ENCODE measurements around the gene GLG1. TPM values are rescaled to one million over a fixed set of nuclear protein-coding genes. Genes with fewer than 3 reads are reported as not detected.
A peak's percentile ranks its signal among the peaks of the same experiment; 100 is the strongest.
"Not testable (repeated sequence)": the region's sequence is repeated elsewhere in the genome, so short reads cannot be mapped to it uniquely, and the experiment has no call there.

Gene GLG1
- total RNA-seq, 1 experiment from 2014 or later, result 61.4 TPM

GRCh38 chr16:74422086-74422485 is 184.8 kb downstream of the GLG1 start:
- DNase-seq; H3K4me3 ChIP-seq (ENCODE audit: insufficient read depth, low read depth, low read length); H3K27me3 ChIP-seq (ENCODE audit: control insufficient read depth, insufficient read depth, low read length); H3K36me3 ChIP-seq (replicated peaks; ENCODE audit: control insufficient read depth, insufficient read depth, low read length): not testable (repeated sequence)

DNA sequence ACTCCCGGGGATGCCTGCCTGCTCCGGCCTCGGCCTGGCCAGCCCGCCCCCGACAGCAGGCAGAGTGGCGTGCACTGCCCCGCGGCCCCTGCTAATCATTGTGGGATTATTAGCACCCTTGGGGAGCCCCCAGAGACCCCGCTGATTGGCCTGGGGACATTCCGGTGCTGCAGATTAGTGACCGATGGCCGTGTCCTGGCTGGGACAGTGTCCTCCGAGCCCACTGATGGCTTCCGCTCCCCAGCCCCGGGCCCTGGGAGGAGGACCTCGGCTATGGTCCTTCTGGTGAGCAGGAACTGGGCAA is 185.5 kb downstream of the GLG1 start:
- not testable (repeated sequence) for H3K36me3 ChIP-seq (replicated peaks; ENCODE audit: control insufficient read depth, insufficient read depth, low read length); H3K27me3 ChIP-seq (ENCODE audit: control insufficient read depth, insufficient read depth, low read length); DNase-seq; H3K4me3 ChIP-seq (ENCODE audit: insufficient read depth, low read depth, low read length)

DNA sequence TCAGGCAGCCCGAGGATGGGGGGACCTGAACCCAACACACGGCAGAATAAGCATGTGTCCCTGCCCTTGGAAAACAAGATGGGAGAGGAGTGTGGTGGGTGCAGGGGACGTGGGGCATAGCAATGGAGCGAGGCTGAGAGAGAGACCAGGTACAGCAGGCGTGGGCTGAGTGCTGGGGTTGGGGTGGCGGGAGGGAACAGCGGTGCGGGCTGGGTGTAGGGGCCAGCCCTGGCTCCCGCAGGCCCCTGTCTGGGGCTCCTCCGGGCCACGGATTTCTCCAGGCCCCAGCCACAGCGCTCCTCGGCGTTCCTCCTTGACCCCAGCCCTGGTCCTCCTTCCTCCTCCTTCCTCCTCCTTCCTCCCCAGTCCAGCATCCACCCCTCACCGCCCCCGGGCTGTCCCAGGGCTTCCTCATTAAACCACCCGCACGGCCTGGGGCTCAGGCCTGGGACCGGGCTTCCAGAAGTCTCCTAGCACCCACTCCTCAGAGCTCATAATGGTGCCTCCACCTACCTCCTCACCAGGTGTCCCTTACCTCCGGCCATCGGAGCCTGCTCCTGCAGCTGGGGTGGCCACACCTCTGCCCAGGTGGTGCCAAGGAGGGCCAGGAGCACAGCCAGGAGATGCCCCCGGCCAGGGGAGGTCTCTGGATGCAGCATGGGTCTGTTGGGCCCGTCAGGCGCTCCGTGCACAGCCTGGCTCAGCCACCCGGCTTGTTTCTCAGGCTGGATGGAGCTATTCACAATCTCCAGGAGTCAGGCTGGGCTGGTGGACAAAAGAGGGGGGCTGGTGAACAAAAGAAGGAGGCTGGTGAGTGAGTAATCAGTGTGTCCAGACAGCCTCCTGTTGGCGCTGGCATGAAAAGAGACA is 186.1 kb downstream of the GLG1 start, which contains the start of gene CLEC18B:
CLEC18B (minus strand) TSS at position 867 of the 870 bp plus-strand sequence; CDS start at position 659, 208 bp downstream.
- H3K27me3 ChIP-seq (ENCODE audit: control insufficient read depth, insufficient read depth, low read length); H3K36me3 ChIP-seq (replicated peaks; ENCODE audit: control insufficient read depth, insufficient read depth, low read length); DNase-seq; H3K4me3 ChIP-seq (ENCODE audit: insufficient read depth, low read depth, low read length): not testable (repeated sequence)

DNA sequence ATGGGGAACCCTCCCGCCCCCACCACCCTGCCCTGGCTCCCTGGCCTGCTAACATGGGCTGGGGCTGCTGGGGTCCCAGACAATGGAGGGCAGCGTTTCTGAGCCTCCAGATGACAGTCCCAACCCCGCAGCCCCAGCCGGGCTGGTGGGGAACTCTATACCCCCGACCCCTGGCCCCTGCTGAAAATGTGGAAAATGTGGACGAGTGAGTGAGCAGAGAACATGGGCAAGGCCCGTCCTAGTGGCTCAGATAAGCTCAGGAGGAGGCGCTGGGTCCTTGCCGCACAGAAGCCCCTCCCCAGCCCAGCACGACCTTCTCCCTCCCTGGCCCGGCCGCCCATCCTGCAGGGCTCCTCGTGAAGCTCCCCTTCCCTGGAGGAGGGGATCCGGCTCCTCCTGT is 187.1 kb downstream of the GLG1 start:
- not testable (repeated sequence) for DNase-seq

DNA sequence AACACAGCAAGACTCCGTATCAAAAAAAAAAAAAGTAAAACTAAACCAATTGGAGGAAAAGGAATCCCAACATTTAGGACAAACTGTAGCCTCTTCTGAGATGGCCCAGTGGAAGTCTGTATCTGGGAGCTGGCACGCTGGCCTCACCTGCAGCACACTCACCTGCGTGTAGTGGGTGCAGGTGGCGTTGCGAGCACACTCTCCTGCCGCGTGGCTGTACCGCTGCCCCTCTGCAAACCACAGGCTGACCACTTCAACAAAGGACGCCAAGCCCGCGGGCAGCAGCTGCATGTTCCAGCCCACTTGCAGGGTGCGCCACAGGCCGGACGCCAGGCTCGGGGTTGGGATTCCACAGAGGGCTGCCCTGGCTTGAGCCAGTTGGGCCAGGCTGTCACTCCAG is 189.0 kb downstream of the GLG1 start:
- H3K36me3 ChIP-seq (replicated peaks; ENCODE audit: control insufficient read depth, insufficient read depth, low read length); H3K27me3 ChIP-seq (ENCODE audit: control insufficient read depth, insufficient read depth, low read length); H3K4me3 ChIP-seq (ENCODE audit: insufficient read depth, low read depth, low read length); DNase-seq: not testable (repeated sequence)

More for the DNA sequence above, 187.1 kb downstream of the GLG1 start:
- not testable (repeated sequence) for H3K27me3 ChIP-seq (ENCODE audit: control insufficient read depth, insufficient read depth, low read length); H3K36me3 ChIP-seq (replicated peaks; ENCODE audit: control insufficient read depth, insufficient read depth, low read length); H3K4me3 ChIP-seq (ENCODE audit: insufficient read depth, low read depth, low read length)

- not testable (repeated sequence) for H3K4me3 ChIP-seq (ENCODE audit: insufficient read depth, low read depth, low read length); H3K27me3 ChIP-seq (ENCODE audit: control insufficient read depth, insufficient read depth, low read length); DNase-seq; H3K36me3 ChIP-seq (replicated peaks; ENCODE audit: control insufficient read depth, insufficient read depth, low read length)
These were observed 193.0 kb downstream of the GLG1 start for GRCh38 chr16:74413920-74414319.

DNA sequence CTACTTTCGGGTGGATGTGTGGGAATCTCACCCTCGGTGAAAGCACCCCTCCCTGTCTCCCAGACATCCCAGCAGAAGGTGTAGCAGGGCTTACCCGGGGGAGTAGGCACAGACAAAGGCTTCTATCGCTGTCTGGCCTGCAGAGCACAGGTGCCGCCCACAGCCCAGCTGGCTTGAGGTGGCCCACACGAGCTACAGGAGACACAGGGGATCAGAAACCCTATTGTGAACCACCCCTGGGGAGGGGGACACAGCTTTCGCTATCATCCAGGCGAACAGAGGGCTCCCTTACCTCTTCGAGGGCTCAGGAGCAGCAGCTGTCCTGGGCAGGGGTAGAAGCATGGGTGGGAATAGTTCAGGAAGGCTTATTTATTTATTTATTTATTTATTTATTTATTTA is 193.4 kb downstream of the GLG1 start:
- H3K36me3 ChIP-seq (replicated peaks; ENCODE audit: control insufficient read depth, insufficient read depth, low read length); H3K27me3 ChIP-seq (ENCODE audit: control insufficient read depth, insufficient read depth, low read length); H3K4me3 ChIP-seq (ENCODE audit: insufficient read depth, low read depth, low read length); DNase-seq: not testable (repeated sequence)

- not testable (repeated sequence) for DNase-seq; H3K27me3 ChIP-seq (ENCODE audit: control insufficient read depth, insufficient read depth, low read length); H3K4me3 ChIP-seq (ENCODE audit: insufficient read depth, low read depth, low read length); H3K36me3 ChIP-seq (replicated peaks; ENCODE audit: control insufficient read depth, insufficient read depth, low read length)
These were observed 194.0 kb downstream of the GLG1 start for GRCh38 chr16:74412775-74413390.

GRCh38 chr16:74412138-74412774 is 194.7 kb downstream of the GLG1 start:
- H3K4me3 ChIP-seq (ENCODE audit: insufficient read depth, low read depth, low read length); DNase-seq; H3K27me3 ChIP-seq (ENCODE audit: control insufficient read depth, insufficient read depth, low read length); H3K36me3 ChIP-seq (replicated peaks; ENCODE audit: control insufficient read depth, insufficient read depth, low read length): not testable (repeated sequence)

- not testable (repeated sequence) for H3K27me3 ChIP-seq (ENCODE audit: control insufficient read depth, insufficient read depth, low read length); H3K36me3 ChIP-seq (replicated peaks; ENCODE audit: control insufficient read depth, insufficient read depth, low read length); H3K4me3 ChIP-seq (ENCODE audit: insufficient read depth, low read depth, low read length); DNase-seq
These were observed 195.9 kb downstream of the GLG1 start for GRCh38 chr16:74410981-74411380.

GRCh38 chr16:74410057-74410957 is 196.6 kb downstream of the GLG1 start:
- not testable (repeated sequence) for H3K27me3 ChIP-seq (ENCODE audit: control insufficient read depth, insufficient read depth, low read length); DNase-seq; H3K36me3 ChIP-seq (replicated peaks; ENCODE audit: control insufficient read depth, insufficient read depth, low read length); H3K4me3 ChIP-seq (ENCODE audit: insufficient read depth, low read depth, low read length)

- not testable (repeated sequence) for DNase-seq; H3K36me3 ChIP-seq (replicated peaks; ENCODE audit: control insufficient read depth, insufficient read depth, low read length); H3K27me3 ChIP-seq (ENCODE audit: control insufficient read depth, insufficient read depth, low read length); H3K4me3 ChIP-seq (ENCODE audit: insufficient read depth, low read depth, low read length)
These were observed 197.5 kb downstream of the GLG1 start for GRCh38 chr16:74409185-74409981.

DNA sequence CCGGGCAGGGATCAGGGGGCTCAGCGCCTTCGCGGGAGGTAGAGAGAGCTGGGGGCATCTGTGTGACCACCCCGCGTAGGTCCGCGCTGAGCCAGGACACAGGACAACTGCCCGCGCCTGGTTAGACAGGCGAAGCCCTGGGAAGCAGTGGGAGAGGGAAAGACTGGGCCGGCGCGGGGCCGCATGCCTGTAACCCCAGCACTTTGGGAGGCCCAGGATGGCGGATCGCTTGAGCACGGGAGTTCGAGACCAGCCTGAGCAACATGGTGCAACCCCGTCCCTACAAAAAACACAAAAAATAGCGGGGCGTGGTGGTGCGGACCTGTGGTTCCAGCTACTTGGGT is 199.6 kb downstream of the GLG1 start:
- peak overlapping the region; percentile 30 for H3K4me3 ChIP-seq (ENCODE audit: insufficient read depth, low read depth, low read length)
- H3K27me3 ChIP-seq (ENCODE audit: control insufficient read depth, insufficient read depth, low read length); DNase-seq; H3K36me3 ChIP-seq (replicated peaks; ENCODE audit: control insufficient read depth, insufficient read depth, low read length): not testable (repeated sequence)
